GM19025 (cell line): ENCODE data around the gene TBX2.

ENCODE experiments used
- ATAC-seq: cut with Tn5 transposase; IDR thresholded peaks from one replicate; pipeline ENCODE4 v1.9.1; 2021; ENCODE audit warnings: mild to moderate bottlenecking, low read depth, moderate library complexity; ENCODE audit not compliant: unreplicated experiment

Gene TBX2

GRCh38 chr17:61385577-61386236, 13.9 kb upstream of the TBX2 start:
- ATAC-seq, result no peak

- ATAC-seq, result no peak
These were observed 13.4 kb upstream of the TBX2 start for GRCh38 chr17:61386251-61386650.

GRCh38 chr17:61387011-61387410, 12.6 kb upstream of the TBX2 start:
- ATAC-seq, result no peak

DNA sequence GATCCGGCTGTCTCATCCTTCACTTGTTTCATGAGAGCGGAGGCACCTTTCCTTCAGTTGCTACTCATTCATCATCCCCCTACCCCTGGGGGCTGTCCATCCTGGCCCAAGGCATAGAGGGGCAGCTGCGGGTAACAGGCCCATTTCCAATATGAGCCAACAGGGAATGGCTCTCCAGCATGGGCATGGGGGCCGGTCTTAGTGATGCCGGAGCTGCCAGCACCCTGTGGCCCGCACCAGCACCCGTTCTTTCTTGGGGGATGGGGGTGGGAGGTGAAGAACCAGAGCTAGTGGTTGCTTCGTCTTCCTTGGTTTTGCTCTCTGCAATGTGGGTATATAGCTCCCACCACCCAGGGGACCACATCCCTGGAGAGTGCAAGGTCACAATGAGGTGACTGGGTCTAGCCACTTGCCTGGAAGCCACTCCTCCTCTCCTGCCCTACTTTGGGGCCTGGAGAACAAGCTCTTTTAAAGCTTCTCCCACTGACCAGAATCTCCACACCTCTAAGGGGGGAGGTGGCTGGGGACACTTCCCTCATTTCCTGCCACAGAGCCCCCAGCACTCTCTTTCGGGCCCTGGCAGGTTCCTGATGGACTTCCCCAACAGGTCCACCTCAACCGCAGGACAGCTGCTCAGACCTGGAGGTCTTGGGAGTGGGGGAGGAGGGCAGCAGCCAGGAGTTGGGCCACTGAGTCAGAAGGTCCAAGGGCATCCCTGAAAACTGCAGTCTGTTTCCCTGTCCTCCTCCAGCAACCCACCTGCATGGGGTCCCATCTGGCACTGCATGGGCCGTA, 11.9 kb upstream of the TBX2 start:
- ATAC-seq, result no peak

DNA sequence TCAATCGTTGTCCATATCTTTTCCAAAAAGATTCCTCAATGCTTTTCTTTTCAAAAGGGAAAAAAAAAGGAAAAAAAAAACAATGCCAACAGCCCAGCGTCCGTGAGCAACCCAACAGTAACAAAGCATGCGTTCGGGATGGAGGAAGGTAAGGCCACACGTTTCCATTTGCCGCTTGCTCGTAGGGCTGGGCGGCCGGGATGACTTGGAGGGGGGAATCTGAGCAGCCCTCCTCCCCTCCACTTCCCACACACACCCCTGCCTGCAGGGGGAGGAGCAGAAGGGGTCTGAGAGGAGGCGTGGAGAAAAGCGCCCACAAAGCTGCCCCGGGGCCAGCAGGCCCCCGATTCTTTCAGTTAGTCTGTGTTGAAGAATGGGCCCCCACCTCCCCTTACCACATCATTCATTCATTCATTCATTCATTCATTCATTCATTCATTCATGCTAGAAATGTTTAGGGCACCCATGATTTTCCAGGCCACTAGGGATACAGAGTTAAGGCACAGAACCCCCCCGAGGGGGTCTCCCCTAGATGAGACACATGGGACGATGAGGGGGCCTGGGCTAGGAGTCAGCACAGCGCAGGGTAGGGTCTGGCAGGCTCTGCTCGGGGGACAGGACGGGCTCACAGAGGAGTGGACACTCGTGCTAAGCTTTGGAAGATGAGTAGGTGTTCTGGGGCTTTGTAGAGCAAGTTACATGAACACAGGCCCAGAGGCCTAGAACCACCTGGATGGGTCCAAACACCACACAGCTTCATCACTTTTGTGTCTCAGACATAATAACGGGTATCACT, 10.9 kb upstream of the TBX2 start:
- no peak for ATAC-seq

- no peak for ATAC-seq
These were observed 9.8 kb upstream of the TBX2 start for GRCh38 chr17:61389670-61390478.

DNA sequence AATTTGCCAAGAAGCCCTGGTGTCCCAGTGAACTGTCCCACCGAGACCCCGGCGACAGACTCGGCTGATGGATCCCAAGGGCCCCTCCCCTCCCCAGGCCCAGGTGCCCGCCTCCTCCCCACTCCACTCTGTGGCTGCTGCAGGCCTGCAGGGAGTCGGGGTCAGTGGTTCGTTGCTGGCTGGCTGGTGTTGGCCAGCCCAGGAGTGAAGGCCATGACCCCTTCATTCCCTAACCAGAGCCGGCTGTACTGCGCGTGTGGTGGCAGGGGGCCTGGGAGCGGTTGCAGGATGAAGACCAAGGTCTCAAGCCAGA, 9.2 kb upstream of the TBX2 start:
- ATAC-seq, result no peak

- ATAC-seq, result no peak
These were observed 7.9 kb upstream of the TBX2 start for GRCh38 chr17:61391595-61392291.

GRCh38 chr17:61392679-61393078, 7.0 kb upstream of the TBX2 start:
- ATAC-seq, result no peak

GRCh38 chr17:61393550-61393903, 6.1 kb upstream of the TBX2 start:
- no peak for ATAC-seq

DNA sequence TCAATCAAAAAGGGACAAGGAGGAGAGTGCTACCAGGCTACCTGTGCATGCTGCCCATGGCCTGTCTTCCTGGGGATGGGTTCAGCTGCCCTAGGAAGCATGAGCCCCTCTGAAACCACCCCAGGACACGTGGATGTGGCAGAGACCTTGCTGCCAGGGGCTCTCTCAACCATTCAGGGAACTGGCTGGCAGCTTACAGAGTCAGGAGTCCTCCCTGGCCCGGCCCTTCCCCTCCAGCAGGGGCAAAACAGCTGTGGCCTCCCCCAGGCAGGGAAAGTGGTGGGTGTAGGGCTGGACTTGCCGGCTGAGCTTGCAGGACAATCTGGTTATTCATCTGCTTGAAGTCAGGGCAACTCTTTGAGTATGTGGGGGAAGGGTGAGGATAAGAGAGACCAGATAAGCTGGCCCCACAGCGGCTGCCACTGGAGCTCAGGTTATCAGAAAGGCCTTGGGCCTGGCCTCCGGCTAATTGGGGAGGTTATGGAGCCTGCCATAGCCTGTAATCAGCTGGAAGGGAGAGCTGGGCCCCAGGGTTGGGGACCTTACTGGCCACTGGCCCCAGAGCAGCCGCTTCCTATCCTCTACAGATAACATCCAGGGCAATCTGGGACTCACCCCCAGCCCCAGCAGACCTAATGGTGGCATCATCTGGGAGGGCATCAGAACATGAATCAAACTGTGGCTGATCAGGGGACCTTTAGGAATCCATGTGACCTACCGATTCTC, 5.6 kb upstream of the TBX2 start:
- ATAC-seq, result no peak

DNA sequence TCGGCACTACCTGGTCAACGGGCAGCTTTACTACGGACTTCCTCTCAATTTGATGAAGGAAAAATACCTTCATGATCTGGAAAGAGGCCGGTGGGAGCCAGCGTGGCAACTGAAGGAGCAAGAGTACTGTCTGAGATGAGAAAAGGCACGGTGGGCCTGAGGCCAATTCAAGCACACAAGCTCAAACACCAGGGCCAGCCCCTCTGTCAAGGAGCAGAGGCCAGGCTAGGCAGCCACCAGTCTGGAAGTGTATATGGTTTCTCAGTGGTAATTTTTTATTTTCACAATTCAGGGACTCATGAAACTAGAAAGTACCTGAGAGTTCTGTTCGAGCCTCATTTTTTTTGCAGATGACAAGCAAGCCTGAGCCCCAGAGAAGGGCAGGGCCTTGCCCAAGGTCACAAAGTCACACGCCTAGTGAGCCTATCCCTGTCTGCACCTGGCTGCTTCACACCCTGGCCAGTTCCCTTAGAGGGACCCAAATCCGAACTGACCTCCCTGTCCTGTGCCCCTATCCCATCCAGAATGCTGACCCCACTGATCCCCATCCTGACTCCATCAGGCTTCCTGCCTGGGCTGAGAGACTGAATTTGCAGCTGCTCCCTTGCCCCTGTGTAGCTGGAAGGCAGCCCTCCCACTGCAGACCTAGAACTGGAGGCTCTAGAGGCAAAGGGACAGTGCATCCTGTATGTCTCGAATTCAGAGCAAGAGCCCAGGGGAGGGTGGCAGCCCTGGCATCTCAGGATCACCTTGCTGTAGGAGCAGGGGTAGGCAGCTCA, 4.8 kb upstream of the TBX2 start:
- ATAC-seq, result no peak

DNA sequence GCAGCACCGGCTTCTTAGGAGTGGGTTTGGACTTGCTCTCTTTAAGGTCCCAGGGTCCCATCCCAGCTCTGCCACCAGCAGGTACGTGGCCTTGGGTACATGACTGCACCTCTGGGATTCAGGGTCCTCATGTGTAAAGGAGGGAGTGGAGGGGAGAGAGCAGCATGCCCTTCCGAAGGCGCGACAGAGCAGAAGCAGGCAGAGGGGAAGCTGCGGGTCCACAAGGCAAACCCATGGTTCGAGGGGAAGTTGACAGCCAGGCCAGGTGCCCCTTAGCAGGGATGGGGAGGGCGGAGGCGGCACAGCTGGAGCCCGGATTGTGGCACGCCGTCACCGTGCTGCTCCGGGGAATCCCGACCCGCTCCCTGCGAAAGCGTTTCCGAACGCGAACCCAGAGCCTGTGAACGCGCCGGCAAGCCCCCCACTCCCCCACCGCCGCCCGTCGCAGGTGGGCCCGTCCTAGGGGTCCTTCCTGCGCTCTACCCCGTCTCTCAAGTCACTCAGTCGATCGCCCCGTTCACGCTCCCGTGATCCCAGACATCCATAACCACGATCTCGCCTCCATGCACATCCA, 4.1 kb upstream of the TBX2 start:
- ATAC-seq, result no peak

GRCh38 chr17:61395983-61396585, 3.6 kb upstream of the TBX2 start:
- ATAC-seq, result no peak

- no peak for ATAC-seq
These were observed 3.0 kb upstream of the TBX2 start for GRCh38 chr17:61396586-61397085.

GRCh38 chr17:61397086-61397842, 2.4 kb upstream of the TBX2 start:
- ATAC-seq, result no peak

DNA sequence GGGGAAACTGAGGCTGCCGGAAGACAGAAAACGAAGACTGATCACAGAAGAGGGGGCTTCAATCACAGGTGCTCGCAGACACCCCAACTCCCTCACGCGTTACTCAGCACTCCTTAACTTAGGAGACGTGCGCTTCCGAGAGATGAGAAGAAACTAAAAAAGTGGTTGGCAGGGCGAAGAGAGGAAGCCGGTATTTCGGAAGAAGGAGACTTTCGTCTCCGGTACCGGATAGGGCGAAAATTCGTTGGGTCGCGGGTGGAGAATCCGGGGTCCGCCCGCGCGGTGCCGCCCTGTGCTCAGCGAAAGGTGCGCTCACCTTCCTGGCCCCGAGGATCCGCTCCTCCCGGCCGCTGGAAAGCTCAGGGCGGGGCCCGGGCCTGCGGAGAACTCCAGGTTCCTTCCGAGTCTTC, 917 bp upstream of the TBX2 start:
- no peak for ATAC-seq
